ENCODE measurements around the gene SMARCD1.
"Not testable (repeated sequence)": the region's sequence is repeated elsewhere in the genome, so short reads cannot be mapped to it uniquely, and the experiment has no call there.

Gene SMARCD1

GRCh38 chr12:50132505-50133135, 47.5 kb downstream of the SMARCD1 start:
- no peak for DNase-seq (ENCODE audit: insufficient read length, low spot score)
- FAIRE-seq: no peak
- no peak for TF ChIP-seq POLR2A (IDR thresholded peaks at IDR 0.05; ENCODE audit: low read depth, low read length)

DNA sequence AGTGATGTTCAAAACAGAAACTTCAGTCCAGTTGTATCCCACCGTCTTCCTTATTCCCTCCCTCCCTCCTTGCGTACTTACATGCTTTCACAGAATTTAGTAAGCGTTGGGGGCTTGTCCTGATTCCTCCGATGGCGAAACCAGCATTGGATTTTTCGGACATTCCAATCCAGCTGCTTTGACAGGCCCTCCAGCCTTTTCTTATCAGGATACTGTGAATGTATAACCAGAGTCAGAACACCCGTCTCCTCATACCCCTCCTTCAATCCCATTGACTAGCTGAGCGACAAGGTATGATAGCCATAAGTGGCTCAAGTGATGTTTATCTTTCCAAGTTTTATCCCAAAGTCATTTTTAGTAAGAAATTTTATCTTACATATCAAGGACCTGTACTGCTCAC, 57.9 kb downstream of the SMARCD1 start:
- no peak for TF ChIP-seq POLR2A (IDR thresholded peaks at IDR 0.05; ENCODE audit: low read depth, low read length)
- FAIRE-seq (no peak), DNase-seq (ENCODE audit: insufficient read length, low spot score) (no peak)

DNA sequence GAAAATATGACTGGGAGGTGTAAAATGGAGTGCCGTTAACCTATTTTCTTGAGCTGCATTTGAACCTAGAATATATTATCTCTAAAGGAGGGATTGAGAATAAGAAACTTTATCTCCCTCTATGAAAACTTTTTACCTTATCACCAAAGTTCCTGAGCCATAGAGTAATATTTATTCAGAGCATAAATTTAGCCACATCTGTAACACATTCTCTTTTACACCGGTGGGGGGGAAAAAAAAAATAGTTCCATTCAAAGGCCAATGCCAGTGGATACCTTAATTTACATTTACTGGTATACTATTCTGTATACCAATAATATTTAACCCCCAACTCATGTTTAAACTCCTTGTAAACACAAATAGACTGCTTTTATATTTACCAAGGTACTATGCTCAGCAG, 60.3 kb downstream of the SMARCD1 start:
- TF ChIP-seq POLR2A (IDR thresholded peaks at IDR 0.05; ENCODE audit: low read depth, low read length): no peak
- DNase-seq (ENCODE audit: insufficient read length, low spot score): no peak
- FAIRE-seq: no peak

- FAIRE-seq: no peak
- no peak for TF ChIP-seq POLR2A (IDR thresholded peaks at IDR 0.05; ENCODE audit: low read depth, low read length)
- no peak for DNase-seq (ENCODE audit: insufficient read length, low spot score)
Observed at GRCh38 chr12:50147281-50147680, 62.1 kb downstream of the SMARCD1 start.

- not testable (repeated sequence) for DNase-seq (ENCODE audit: insufficient read length, low spot score); FAIRE-seq
Observed at GRCh38 chr12:50148011-50148410, 62.9 kb downstream of the SMARCD1 start.

DNA sequence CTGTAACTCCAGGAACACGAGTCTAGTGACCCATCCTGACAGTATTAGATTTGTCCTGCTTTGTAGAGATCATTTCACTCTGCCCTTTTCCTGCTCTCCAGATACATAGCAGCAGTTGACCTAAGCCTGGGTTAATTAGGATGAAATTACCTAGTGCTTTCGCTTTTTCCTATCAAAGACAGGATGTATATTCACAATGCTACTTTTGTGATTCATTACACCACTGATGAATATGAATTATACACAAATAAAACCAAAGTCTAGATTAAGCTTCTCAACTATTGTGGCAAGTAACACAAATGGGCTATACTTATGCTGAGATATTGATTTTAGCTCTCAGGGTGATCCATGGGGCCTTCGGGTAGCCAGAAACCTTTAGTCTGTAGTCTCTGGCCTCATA, 64.2 kb downstream of the SMARCD1 start:
- TF ChIP-seq POLR2A (IDR thresholded peaks at IDR 0.05; ENCODE audit: low read depth, low read length): no peak
- DNase-seq (ENCODE audit: insufficient read length, low spot score) (no peak), FAIRE-seq (no peak)

Data from H54 (cell line).